Measurements from ENCODE around the gene NHERF2. TPM values are rescaled to one million over a fixed set of nuclear protein-coding genes. Genes with fewer than 3 reads are reported as not detected.

The NHERF2 gene
- total RNA-seq, 1 experiment from 2014 or later, result 174 TPM

DNA sequence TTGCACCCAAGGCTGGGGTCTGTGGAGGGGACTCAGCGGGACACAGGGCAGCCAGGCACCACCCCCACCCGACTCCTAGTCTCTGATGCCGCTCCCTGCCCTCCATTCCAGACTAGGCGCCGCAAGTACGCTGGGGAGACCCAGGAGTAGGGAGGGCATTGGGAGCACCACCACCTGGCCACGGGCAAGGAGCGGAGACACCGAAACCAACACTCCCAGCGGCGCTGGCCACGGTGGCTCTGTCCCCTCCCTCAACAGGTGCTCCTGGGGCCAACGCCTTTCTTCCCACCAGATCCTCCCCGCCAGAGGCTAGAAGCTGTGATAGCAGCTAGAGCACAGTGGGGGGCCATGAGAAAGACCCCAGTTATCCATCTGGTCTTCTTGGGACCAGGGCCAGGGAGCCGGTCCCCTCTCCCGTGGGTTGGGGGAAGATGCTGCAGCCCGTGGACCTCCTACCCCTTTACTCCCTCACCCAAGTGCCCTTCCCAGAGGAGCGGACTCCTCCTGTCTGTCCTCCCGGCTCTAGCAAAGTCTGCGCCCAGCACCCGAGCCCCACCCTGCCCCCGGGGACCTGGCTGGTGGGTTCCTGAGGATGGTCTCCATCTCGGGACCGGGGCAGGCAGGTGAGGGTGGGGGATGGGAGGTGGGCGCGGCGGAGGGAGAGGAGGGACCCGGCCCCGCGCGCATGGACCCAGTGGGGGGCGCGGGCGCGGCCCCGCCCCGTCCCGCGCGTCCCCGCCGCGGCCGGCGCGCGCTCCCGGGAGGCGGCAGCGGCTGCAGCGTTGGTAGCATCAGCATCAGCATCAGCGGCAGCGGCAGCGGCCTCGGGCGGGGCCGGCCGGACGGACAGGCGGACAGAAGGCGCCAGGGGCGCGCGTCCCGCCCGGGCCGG lies 37.2 kb upstream of the NHERF2 start, which contains the start of gene SYNGR3:
Gene SYNGR3, plus strand, starts transcription at position 762 of the 892 bp plus-strand sequence. CDS start 133 bp downstream, outside the sequence.
- no peak for TF ChIP-seq SIN3A (IDR thresholded peaks at IDR 0.05; ENCODE audit: borderline replicate concordance, insufficient read depth, low read depth, low read length)
- intact Hi-C loops (cut with micrococcal nuclease; ENCODE audit: unreplicated experiment), result no loop called here
- in situ Hi-C loops (cut with HindIII; ENCODE audit: low pct_unique_long_range_greater_than_20kb, low sequenced_read_pairs), result no loop called here
- H3K27me3 ChIP-seq (ENCODE audit: control insufficient read depth, insufficient read depth, low read length), result no peaks in the 10 kb centered on the region
- peaks cover 8% of the 10 kb centered on the region; the same call in 1 of the 2 replicates for H3K36me3 ChIP-seq (ENCODE audit: control insufficient read depth, insufficient read depth, low read length)
- CTCF ChIA-PET, result no interaction called here
- ATAC-seq (peak; percentile 67), DNase-seq (ENCODE audit: low read depth, low spot score) (no peak)
- H3K9me3 ChIP-seq (ENCODE audit: control insufficient read depth, insufficient read depth, low read depth, low read length), result no peaks in the 10 kb centered on the region
- peaks cover 25% of the 10 kb centered on the region for H3K4me1 ChIP-seq (ENCODE audit: control insufficient read depth, insufficient read depth, low read length)
- BruUV-seq (replicated peaks), result no TSS peak
- POLR2A ChIA-PET, result no interaction called here
- H3K27ac ChIP-seq (ENCODE audit: low read length), result peak within 1 kb of the TSS; percentile 61; the same call in 1 of the 2 replicates
- peak within 1 kb of the TSS; percentile 50 to 67 for H3K4me3 ChIP-seq (ENCODE audit: low read depth in 2 of 2, low read length in 2 of 2)

DNA sequence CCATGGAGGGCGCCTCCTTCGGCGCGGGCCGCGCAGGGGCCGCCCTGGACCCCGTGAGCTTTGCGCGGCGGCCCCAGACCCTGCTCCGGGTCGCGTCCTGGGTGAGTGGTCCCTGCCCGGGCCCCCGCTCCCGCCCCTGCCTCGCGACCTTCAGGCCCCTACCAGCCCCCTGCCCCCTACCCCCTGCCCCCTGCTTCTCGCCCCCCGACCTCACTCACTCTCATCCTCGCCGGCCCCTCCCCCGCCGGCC lies 36.7 kb upstream of the NHERF2 start:
- DNase-seq (ENCODE audit: low read depth, low spot score) (no peak), ATAC-seq (no peak)
- in situ Hi-C loops (cut with HindIII; ENCODE audit: low pct_unique_long_range_greater_than_20kb, low sequenced_read_pairs) (no loop called here), intact Hi-C loops (cut with micrococcal nuclease; ENCODE audit: unreplicated experiment) (no loop called here)
- no peak overlapping the region; the same call in 1 of the 2 replicates for H3K27ac ChIP-seq (ENCODE audit: low read length)
- TF ChIP-seq POLR2AphosphoS5 (IDR thresholded peaks at IDR 0.05; ENCODE audit: low read depth, low read length), result no peak
- TF ChIP-seq, protein P1, sequence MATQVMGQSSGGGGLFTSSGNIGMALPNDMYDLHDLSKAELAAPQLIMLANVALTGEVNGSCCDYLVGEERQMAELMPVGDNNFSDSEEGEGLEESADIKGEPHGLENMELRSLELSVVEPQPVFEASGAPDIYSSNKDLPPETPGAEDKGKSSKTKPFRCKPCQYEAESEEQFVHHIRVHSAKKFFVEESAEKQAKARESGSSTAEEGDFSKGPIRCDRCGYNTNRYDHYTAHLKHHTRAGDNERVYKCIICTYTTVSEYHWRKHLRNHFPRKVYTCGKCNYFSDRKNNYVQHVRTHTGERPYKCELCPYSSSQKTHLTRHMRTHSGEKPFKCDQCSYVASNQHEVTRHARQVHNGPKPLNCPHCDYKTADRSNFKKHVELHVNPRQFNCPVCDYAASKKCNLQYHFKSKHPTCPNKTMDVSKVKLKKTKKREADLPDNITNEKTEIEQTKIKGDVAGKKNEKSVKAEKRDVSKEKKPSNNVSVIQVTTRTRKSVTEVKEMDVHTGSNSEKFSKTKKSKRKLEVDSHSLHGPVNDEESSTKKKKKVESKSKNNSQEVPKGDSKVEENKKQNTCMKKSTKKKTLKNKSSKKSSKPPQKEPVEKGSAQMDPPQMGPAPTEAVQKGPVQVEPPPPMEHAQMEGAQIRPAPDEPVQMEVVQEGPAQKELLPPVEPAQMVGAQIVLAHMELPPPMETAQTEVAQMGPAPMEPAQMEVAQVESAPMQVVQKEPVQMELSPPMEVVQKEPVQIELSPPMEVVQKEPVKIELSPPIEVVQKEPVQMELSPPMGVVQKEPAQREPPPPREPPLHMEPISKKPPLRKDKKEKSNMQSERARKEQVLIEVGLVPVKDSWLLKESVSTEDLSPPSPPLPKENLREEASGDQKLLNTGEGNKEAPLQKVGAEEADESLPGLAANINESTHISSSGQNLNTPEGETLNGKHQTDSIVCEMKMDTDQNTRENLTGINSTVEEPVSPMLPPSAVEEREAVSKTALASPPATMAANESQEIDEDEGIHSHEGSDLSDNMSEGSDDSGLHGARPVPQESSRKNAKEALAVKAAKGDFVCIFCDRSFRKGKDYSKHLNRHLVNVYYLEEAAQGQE (IDR thresholded peaks at IDR 0.05; ENCODE audit: insufficient read depth in 1 of 2, low read depth in 2 of 2, low read length in 1 of 2), result no peak
- POLR2A ChIA-PET, result no interaction called here
- no peaks in the 10 kb centered on the region for H3K9me3 ChIP-seq (ENCODE audit: control insufficient read depth, insufficient read depth, low read depth, low read length)
- H3K36me3 ChIP-seq (ENCODE audit: control insufficient read depth, insufficient read depth, low read length), result peaks cover 4% of the 10 kb centered on the region; the same call in 1 of the 2 replicates
- no peaks in the 10 kb centered on the region for H3K27me3 ChIP-seq (ENCODE audit: control insufficient read depth, insufficient read depth, low read length)
- no TSS peak for BruUV-seq (replicated peaks)
- H3K4me3 ChIP-seq (ENCODE audit: low read depth in 2 of 2, low read length in 2 of 2), result peak overlapping the region; percentile 50 to 67
- CTCF ChIA-PET, result no interaction called here
- peaks cover 24% of the 10 kb centered on the region for H3K4me1 ChIP-seq (ENCODE audit: control insufficient read depth, insufficient read depth, low read length)

DNA sequence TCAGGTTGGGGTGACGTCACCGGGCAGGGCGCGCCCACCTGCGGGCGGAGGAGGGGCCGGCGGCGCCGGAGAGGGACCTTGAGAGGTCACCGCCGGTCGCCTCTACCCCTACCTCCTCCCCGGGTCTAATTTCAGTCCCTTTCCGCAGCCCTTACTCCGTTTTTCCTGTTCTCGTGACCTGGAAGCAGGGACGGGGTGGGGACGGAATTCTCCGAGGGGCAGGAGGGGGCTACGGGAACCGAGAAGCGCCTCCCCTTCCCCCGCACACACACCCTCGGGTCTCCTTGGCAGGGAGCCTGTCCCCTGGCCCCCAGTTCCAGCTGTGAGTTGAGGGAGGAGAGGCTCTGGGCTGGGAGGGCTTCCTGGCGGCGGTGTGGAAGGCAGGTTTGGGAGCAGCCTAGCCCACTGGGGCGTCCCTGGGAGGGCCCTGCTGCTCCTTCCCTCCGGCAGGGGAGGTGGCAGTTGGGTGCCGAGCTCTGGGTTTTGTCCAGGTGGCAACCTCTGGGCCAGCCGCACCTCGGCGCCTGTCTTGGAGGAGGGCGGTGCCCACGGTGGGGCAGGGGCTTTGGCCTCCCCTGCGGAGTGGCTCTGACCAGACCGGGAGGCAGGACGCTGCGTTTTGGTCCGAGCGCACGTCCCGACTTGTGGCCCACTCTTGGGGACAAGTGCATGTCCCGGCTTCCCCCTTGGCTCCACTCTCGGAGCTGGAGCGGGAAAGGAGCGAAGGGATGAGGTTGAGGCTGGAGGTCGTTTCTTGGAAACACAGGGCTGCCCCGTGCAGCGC lies 36.2 kb upstream of the NHERF2 start:
- intact Hi-C loops (cut with micrococcal nuclease; ENCODE audit: unreplicated experiment), result no loop called here
- ChIA-PET CTCF (no interaction called here), POLR2A (interaction anchor here (0.6 kb wide), 1 partner anchor 51 kb away, joined by 5 read pairs; no protein-coding TSS in a partner anchor)
- no peaks in the 10 kb centered on the region for H3K36me3 ChIP-seq (ENCODE audit: control insufficient read depth, insufficient read depth, low read length)
- H3K27me3 ChIP-seq (ENCODE audit: control insufficient read depth, insufficient read depth, low read length), result no peaks in the 10 kb centered on the region
- H3K27ac ChIP-seq (ENCODE audit: low read length), result peak overlapping the region; percentile 61; the same call in 1 of the 2 replicates
- H3K4me1 ChIP-seq (ENCODE audit: control insufficient read depth, insufficient read depth, low read length), result peaks cover 18% of the 10 kb centered on the region
- in situ Hi-C loops (cut with HindIII; ENCODE audit: low pct_unique_long_range_greater_than_20kb, low sequenced_read_pairs), result no loop called here
- ATAC-seq (peak; percentile 13; the same call in 1 of the 2 replicates), DNase-seq (ENCODE audit: low read depth, low spot score) (no peak)
- no TSS peak for BruUV-seq (replicated peaks)
- TF ChIP-seq POLR2AphosphoS5 (IDR thresholded peaks at IDR 0.05; ENCODE audit: low read depth, low read length), result no peak
- no peak for TF ChIP-seq SIN3A (IDR thresholded peaks at IDR 0.05; ENCODE audit: borderline replicate concordance, insufficient read depth, low read depth, low read length)
- TF ChIP-seq, protein P2, sequence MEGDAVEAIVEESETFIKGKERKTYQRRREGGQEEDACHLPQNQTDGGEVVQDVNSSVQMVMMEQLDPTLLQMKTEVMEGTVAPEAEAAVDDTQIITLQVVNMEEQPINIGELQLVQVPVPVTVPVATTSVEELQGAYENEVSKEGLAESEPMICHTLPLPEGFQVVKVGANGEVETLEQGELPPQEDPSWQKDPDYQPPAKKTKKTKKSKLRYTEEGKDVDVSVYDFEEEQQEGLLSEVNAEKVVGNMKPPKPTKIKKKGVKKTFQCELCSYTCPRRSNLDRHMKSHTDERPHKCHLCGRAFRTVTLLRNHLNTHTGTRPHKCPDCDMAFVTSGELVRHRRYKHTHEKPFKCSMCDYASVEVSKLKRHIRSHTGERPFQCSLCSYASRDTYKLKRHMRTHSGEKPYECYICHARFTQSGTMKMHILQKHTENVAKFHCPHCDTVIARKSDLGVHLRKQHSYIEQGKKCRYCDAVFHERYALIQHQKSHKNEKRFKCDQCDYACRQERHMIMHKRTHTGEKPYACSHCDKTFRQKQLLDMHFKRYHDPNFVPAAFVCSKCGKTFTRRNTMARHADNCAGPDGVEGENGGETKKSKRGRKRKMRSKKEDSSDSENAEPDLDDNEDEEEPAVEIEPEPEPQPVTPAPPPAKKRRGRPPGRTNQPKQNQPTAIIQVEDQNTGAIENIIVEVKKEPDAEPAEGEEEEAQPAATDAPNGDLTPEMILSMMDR (IDR thresholded peaks at IDR 0.05), result no peak
- no peak for TF ChIP-seq TCF7L2 (IDR thresholded peaks at IDR 0.05; ENCODE audit: low read depth, low read length)
- TF ChIP-seq, protein P1 (IDR thresholded peaks at IDR 0.05; ENCODE audit: insufficient read depth in 1 of 2, low read depth in 2 of 2, low read length in 1 of 2), result no peak
- H3K9me3 ChIP-seq (ENCODE audit: control insufficient read depth, insufficient read depth, low read depth, low read length), result no peaks in the 10 kb centered on the region
- H3K4me3 ChIP-seq (ENCODE audit: low read depth in 2 of 2, low read length in 2 of 2), result peak overlapping the region; percentile 50 to 67

Measured in Panc1 (cell line).